Neural cell (in vitro differentiated cells): Measurements from ENCODE around the gene RBMS3. TPM values are rescaled to one million over a fixed set of nuclear protein-coding genes. Genes with fewer than 3 reads are reported as not detected.

ENCODE experiments used
- H2AFZ ChIP-seq: fragments of 200-600, 300-800 bp; sonication (generic), shearing (Covaris generic); 2 replicates; pipeline ENCODE4 v1.6.0; 2014; ENCODE audit warnings: low read depth, mild to moderate bottlenecking, antibody characterized with exemption, low read length, moderate library complexity
- H3F3A ChIP-seq: fragments of 200-600 bp; shearing (Covaris generic); 2 replicates; pipeline ENCODE4 v1.6.1; 2016; ENCODE audit warnings: mild to moderate bottlenecking, moderate library complexity, mixed read lengths, antibody characterized with exemption, low read length; ENCODE audit not compliant: insufficient read depth, poor library complexity, severe bottlenecking
- H3K27ac ChIP-seq: fragments of 200-600, 300-800 bp; sonication (generic), shearing (Covaris generic); 2 replicates; pipeline ENCODE4 v1.5.1; 2014; ENCODE audit warnings: mild to moderate bottlenecking, low read length, moderate library complexity
- H3K27me3 ChIP-seq: fragments of 300-800, 200-600 bp; sonication (generic), shearing (Covaris generic); 2 replicates; pipeline ENCODE4 v1.6.0; 2014; ENCODE audit warnings: mild to moderate bottlenecking, low read depth, low read length, moderate library complexity; ENCODE audit not compliant: insufficient read depth
- H3K36me3 ChIP-seq: fragments of 300-800, 200-600 bp; sonication (generic), shearing (Covaris generic); 2 replicates; pipeline ENCODE4 v1.5.1; 2014; ENCODE audit warnings: mild to moderate bottlenecking, antibody characterized with exemption, low read length, moderate library complexity; ENCODE audit not compliant: insufficient read depth
- H3K4me2 ChIP-seq: fragments of 300-800, 200-600 bp; sonication (generic), shearing (Covaris generic); 2 replicates; pipeline ENCODE4 v1.6.0; 2014; ENCODE audit warnings: mild to moderate bottlenecking, low read length
- H3K4me3 ChIP-seq: fragments of 300-800, 200-600 bp; sonication (generic), shearing (Covaris generic); 2 replicates; pipeline ENCODE4 v1.5.1; 2014; ENCODE audit warnings: mild to moderate bottlenecking, low read length, moderate library complexity
- H3K79me2 ChIP-seq: fragments of 200-600 bp; shearing (Covaris generic); replicated peaks from 2 replicates; pipeline ENCODE4 v1.6.0; 2014; ENCODE audit warnings: mild to moderate bottlenecking, low read length, moderate library complexity; ENCODE audit not compliant: insufficient read depth
- H3K9ac ChIP-seq: fragments of 300-800, 200-600 bp; sonication (generic), shearing (Covaris generic); 2 replicates; pipeline ENCODE4 v1.6.1; 2016; ENCODE audit warnings: mild to moderate bottlenecking, low read length, mixed read lengths
- H3K9me2 ChIP-seq: fragments of 200-600 bp; shearing (Covaris generic); 2 replicates; pipeline ENCODE4 v1.6.1; 2016; ENCODE audit warnings: mild to moderate bottlenecking, low read length, mixed read lengths; ENCODE audit not compliant: insufficient read depth
- H3K9me3 ChIP-seq: fragments of 200-600, 300-800 bp; sonication (generic), shearing (Covaris generic); 2 replicates; pipeline ENCODE4 v1.6.1; 2016; ENCODE audit warnings: mild to moderate bottlenecking, mixed run types, low read length, moderate library complexity, mixed read lengths
- H4K20me1 ChIP-seq: fragments of 200-600 bp; shearing (Covaris generic); 2 replicates; pipeline ENCODE4 v1.6.1; 2016; ENCODE audit warnings: mild to moderate bottlenecking, mixed run types; ENCODE audit not compliant: insufficient read depth
- EP300 ChIP-seq: fragments of 450-650 bp; conservative IDR thresholded peaks from 2 replicates; pipeline ENCODE4 v1.6.1; 2014; ENCODE audit warnings: antibody characterized with exemption, mild to moderate bottlenecking, moderate library complexity; ENCODE audit not compliant: poor library complexity, severe bottlenecking
- EZH2 ChIP-seq: fragments of 200-600, 300-800 bp; shearing (Covaris generic), sonication (generic); IDR thresholded peaks from 2 replicates; pipeline ENCODE4 v1.6.1; 2014; ENCODE audit warnings: antibody characterized with exemption, low read length, borderline replicate concordance, mild to moderate bottlenecking; ENCODE audit not compliant: insufficient read depth, poor library complexity, severe bottlenecking
- MXI1 ChIP-seq: fragments of 450-650 bp; conservative IDR thresholded peaks from 2 replicates; pipeline ENCODE4 v1.6.1; 2014; ENCODE audit warnings: antibody characterized with exemption, mild to moderate bottlenecking; ENCODE audit not compliant: poor library complexity, severe bottlenecking
- POLR2AphosphoS5 ChIP-seq: IDR thresholded peaks from 2 replicates; pipeline ENCODE4 v1.6.1; 2012
- RAD21 ChIP-seq: fragments of 450-650 bp; conservative IDR thresholded peaks from 2 replicates; pipeline ENCODE4 v1.6.1; 2014; ENCODE audit warnings: antibody characterized with exemption, mild to moderate bottlenecking, moderate library complexity
- SMC3 ChIP-seq: fragments of 450-650 bp; conservative IDR thresholded peaks from 2 replicates; pipeline ENCODE4 v1.6.1; 2014; ENCODE audit warnings: antibody characterized with exemption, mild to moderate bottlenecking, moderate library complexity; ENCODE audit not compliant: poor library complexity
- TAF1 ChIP-seq: IDR thresholded peaks from 2 replicates; pipeline ENCODE4 v1.6.1; 2012; ENCODE audit warnings: low read depth
- polyA plus RNA-seq: library from polyadenylated mRNA; depleted of rRNA; stranded (reverse); fragments of >200 nt; gene quantifications from 2 replicates; pipeline ENCODE4 v1.2.3, GENCODE V29; 2014
- TF ChIP-seq, protein P1 (sequence below): IDR thresholded peaks from 2 replicates; pipeline ENCODE4 v1.6.1; 2012; ENCODE audit warnings: borderline replicate concordance
- TF ChIP-seq, protein P2 (sequence below): fragments of 450-650 bp; IDR thresholded peaks from 2 replicates; pipeline ENCODE4 v1.5.1; 2014; ENCODE audit warnings: antibody characterized with exemption, mild to moderate bottlenecking, moderate library complexity; ENCODE audit not compliant: poor library complexity, severe bottlenecking

RBMS3 gene
- polyA plus RNA-seq, 1 donor from 2014 or later = 0.53 TPM

- Histone ChIP-seq H3K27me3 (no peaks in the 10 kb centered on the region), H3K27ac (no peak overlapping the region), H3F3A (no peaks in the 10 kb centered on the region), H3K9me3 (no peaks in the 10 kb centered on the region), H3K79me2 (no peaks in the 10 kb centered on the region), H2AFZ (no peak overlapping the region), H3K4me2 (no peak overlapping the region), H3K36me3 (no peaks in the 10 kb centered on the region), H3K4me3 (no peak overlapping the region), H3K9ac (no peak overlapping the region), H3K9me2 (no peaks in the 10 kb centered on the region), H4K20me1 (no peaks in the 10 kb centered on the region)
- TF ChIP-seq, protein P1, sequence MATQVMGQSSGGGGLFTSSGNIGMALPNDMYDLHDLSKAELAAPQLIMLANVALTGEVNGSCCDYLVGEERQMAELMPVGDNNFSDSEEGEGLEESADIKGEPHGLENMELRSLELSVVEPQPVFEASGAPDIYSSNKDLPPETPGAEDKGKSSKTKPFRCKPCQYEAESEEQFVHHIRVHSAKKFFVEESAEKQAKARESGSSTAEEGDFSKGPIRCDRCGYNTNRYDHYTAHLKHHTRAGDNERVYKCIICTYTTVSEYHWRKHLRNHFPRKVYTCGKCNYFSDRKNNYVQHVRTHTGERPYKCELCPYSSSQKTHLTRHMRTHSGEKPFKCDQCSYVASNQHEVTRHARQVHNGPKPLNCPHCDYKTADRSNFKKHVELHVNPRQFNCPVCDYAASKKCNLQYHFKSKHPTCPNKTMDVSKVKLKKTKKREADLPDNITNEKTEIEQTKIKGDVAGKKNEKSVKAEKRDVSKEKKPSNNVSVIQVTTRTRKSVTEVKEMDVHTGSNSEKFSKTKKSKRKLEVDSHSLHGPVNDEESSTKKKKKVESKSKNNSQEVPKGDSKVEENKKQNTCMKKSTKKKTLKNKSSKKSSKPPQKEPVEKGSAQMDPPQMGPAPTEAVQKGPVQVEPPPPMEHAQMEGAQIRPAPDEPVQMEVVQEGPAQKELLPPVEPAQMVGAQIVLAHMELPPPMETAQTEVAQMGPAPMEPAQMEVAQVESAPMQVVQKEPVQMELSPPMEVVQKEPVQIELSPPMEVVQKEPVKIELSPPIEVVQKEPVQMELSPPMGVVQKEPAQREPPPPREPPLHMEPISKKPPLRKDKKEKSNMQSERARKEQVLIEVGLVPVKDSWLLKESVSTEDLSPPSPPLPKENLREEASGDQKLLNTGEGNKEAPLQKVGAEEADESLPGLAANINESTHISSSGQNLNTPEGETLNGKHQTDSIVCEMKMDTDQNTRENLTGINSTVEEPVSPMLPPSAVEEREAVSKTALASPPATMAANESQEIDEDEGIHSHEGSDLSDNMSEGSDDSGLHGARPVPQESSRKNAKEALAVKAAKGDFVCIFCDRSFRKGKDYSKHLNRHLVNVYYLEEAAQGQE = no peak
- TF ChIP-seq RAD21 = no peak
- no peak for TF ChIP-seq SMC3
- TF ChIP-seq EP300 = no peak
- TF ChIP-seq POLR2AphosphoS5 = no peak
- no peak for TF ChIP-seq TAF1
- TF ChIP-seq EZH2 = no peak
- TF ChIP-seq, protein P2, sequence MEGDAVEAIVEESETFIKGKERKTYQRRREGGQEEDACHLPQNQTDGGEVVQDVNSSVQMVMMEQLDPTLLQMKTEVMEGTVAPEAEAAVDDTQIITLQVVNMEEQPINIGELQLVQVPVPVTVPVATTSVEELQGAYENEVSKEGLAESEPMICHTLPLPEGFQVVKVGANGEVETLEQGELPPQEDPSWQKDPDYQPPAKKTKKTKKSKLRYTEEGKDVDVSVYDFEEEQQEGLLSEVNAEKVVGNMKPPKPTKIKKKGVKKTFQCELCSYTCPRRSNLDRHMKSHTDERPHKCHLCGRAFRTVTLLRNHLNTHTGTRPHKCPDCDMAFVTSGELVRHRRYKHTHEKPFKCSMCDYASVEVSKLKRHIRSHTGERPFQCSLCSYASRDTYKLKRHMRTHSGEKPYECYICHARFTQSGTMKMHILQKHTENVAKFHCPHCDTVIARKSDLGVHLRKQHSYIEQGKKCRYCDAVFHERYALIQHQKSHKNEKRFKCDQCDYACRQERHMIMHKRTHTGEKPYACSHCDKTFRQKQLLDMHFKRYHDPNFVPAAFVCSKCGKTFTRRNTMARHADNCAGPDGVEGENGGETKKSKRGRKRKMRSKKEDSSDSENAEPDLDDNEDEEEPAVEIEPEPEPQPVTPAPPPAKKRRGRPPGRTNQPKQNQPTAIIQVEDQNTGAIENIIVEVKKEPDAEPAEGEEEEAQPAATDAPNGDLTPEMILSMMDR = no peak
- TF ChIP-seq MXI1 = no peak
Observed at GRCh38 chr3:29567501-29567900, 286.6 kb downstream of the RBMS3 start.

DNA sequence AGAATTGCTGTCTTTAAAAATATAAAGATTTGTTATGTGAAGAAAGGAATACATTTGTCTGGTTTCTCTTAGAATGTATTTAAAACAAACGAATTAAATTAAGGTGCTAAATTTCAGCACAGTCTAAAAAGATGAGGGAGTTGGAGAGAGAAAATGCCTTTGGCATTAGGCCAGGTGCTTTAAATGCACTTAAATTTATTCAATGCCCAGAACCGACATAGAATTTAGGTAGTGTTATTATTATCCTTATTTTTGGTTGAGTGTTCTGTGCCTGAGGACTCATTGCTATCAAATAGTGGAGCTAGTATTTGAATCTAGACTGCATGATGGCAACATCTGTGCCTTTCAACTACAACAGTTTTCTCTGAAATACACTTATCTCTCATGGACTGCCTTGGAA lies 287.5 kb downstream of the RBMS3 start:
- no peaks in the 10 kb centered on the region for H3K27me3 ChIP-seq
- H3K9me3 ChIP-seq = no peaks in the 10 kb centered on the region
- H3K4me2 ChIP-seq = no peak overlapping the region
- no peaks in the 10 kb centered on the region for H3F3A ChIP-seq
- no peaks in the 10 kb centered on the region for H3K79me2 ChIP-seq
- TF ChIP-seq RAD21 = no peak
- TF ChIP-seq, protein P1 = no peak
- TF ChIP-seq MXI1 = no peak
- no peak for TF ChIP-seq EZH2
- TF ChIP-seq TAF1 = no peak
- no peak for TF ChIP-seq EP300
- TF ChIP-seq, protein P2 = no peak
- no peak for TF ChIP-seq POLR2AphosphoS5
- TF ChIP-seq SMC3 = no peak
- no peaks in the 10 kb centered on the region for H4K20me1 ChIP-seq
- H3K9ac ChIP-seq = no peak overlapping the region
- H3K9me2 ChIP-seq = no peaks in the 10 kb centered on the region
- no peak overlapping the region for H2AFZ ChIP-seq
- no peaks in the 10 kb centered on the region for H3K36me3 ChIP-seq
- H3K4me3 ChIP-seq = no peak overlapping the region
- no peak overlapping the region for H3K27ac ChIP-seq
